BLaER1 treated with 17β-estradiol and CSF1 and Interleukin-3, amounts not matched to agents 10 nM and 100 nM (cell line): Measurements from ENCODE around the gene HMG20B.

Experiments used
- H3K27ac ChIP-seq, 11 experiments: shearing (Covaris generic); formaldehyde crosslinking; 2 replicates each; pipeline ENCODE4 v1.8.1; 2022
- H3K27me3 ChIP-seq, 11 experiments: shearing (Covaris generic); formaldehyde crosslinking; 2 replicates each; pipeline ENCODE4 v1.8.1; 2022
- H3K36me3 ChIP-seq, 11 experiments: shearing (Covaris generic); formaldehyde crosslinking; 2 replicates each; pipeline ENCODE4 v1.8.1; 2022
- H3K4me1 ChIP-seq, 10 experiments: shearing (Covaris generic); formaldehyde crosslinking; 2 replicates each; pipeline ENCODE4 v1.8.1; 2022
- H3K4me2 ChIP-seq, 11 experiments: shearing (Covaris generic); formaldehyde crosslinking; 2 replicates each; pipeline ENCODE4 v1.8.1; 2022
- H3K4me3 ChIP-seq, 10 experiments: shearing (Covaris generic); formaldehyde crosslinking; 2 replicates each; pipeline ENCODE4 v1.8.1; 2022
- H3K9ac ChIP-seq, 11 experiments: shearing (Covaris generic); formaldehyde crosslinking; 2 replicates each; pipeline ENCODE4 v1.8.1; 2022
- H3K9me3 ChIP-seq, 11 experiments: shearing (Covaris generic); formaldehyde crosslinking; replicated peaks in 1 of 11; 2 replicates each; pipeline ENCODE4 v1.8.1; 2022
- H4K20me1 ChIP-seq, 11 experiments: shearing (Covaris generic); formaldehyde crosslinking; 2 replicates each; pipeline ENCODE4 v1.8.1; 2022
- Cebpa-rat ChIP-seq, 11 experiments: shearing (Covaris generic); IDR thresholded peaks; 2 replicates each; pipeline ENCODE4 v1.8.1; 2022

Gene HMG20B

DNA sequence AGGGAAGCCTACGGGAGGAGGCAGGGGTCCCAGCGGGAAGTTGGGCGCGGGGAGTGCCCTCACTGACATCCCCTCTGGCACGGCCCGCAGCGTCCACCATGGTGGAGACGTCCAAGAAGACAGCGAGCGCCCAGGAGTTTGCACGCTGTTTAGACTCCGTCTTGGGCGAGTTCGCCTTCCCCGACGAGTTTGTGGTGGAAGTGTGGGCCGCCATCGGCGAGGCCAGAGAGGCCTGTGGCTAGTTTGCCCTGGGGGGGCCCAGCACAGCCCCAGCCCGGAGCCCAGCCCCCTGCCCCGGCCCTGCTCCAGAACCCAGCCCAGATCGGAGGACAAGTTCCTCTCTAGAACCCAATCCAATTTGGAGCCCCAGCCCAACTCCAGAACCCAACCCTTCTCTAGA is 17.2 kb downstream of the HMG20B start:
- H4K20me1 ChIP-seq: peaks cover 0 to 4% (median 0%) of the 10 kb centered on the region in 11 experiments; a peak in 1 of 22 replicates
- H3K4me2 ChIP-seq: no peak overlapping the region
- no peak overlapping the region for H3K9ac ChIP-seq
- H3K36me3 ChIP-seq: no peaks in the 10 kb centered on the region
- no peak overlapping the region for H3K27ac ChIP-seq
- peaks cover 0 to 14% (median 11%) of the 10 kb centered on the region in 10 experiments; a peak in 14 of 20 replicates for H3K4me1 ChIP-seq
- no peak for TF ChIP-seq Cebpa-rat (IDR thresholded peaks at IDR 0.05)
- peaks cover 23 to 48% (median 43%) of the 10 kb centered on the region in 11 experiments for H3K27me3 ChIP-seq
- H3K4me3 ChIP-seq: no peak overlapping the region
- H3K9me3 ChIP-seq: peaks cover 12 to 28% (median 25%) of the 10 kb centered on the region in 11 experiments

- H3K36me3 ChIP-seq: no peaks in the 10 kb centered on the region; a peak in 1 of 22 replicates
- H3K4me1 ChIP-seq: peaks cover 0 to 2% (median under 1%) of the 10 kb centered on the region in 10 experiments; a peak in 4 of 20 replicates
- H4K20me1 ChIP-seq: no peaks in the 10 kb centered on the region; a peak in 1 of 22 replicates
- peaks cover 11 to 39% (median 31%) of the 10 kb centered on the region in 11 experiments for H3K27me3 ChIP-seq
- no peak for TF ChIP-seq Cebpa-rat (IDR thresholded peaks at IDR 0.05)
- H3K27ac ChIP-seq: no peak overlapping the region
- H3K9me3 ChIP-seq: peaks cover 12 to 28% (median 25%) of the 10 kb centered on the region in 11 experiments
- no peak overlapping the region for H3K4me3 ChIP-seq
- H3K4me2 ChIP-seq: no peak overlapping the region
- no peak overlapping the region for H3K9ac ChIP-seq
Observed at GRCh38 chr19:3590991-3591659, 18.4 kb downstream of the HMG20B start.

GRCh38 chr19:3591876-3592613 is 19.3 kb downstream of the HMG20B start:
- no peaks in the 10 kb centered on the region for H3K4me1 ChIP-seq
- no peak overlapping the region for H3K4me3 ChIP-seq
- H3K27ac ChIP-seq: no peak overlapping the region
- H3K9ac ChIP-seq: no peak overlapping the region
- TF ChIP-seq Cebpa-rat (IDR thresholded peaks at IDR 0.05): no peak
- peaks cover 12 to 28% (median 25%) of the 10 kb centered on the region in 11 experiments for H3K9me3 ChIP-seq
- H3K4me2 ChIP-seq: no peak overlapping the region
- H4K20me1 ChIP-seq: no peaks in the 10 kb centered on the region
- H3K27me3 ChIP-seq: peaks cover 2 to 30% (median 22%) of the 10 kb centered on the region in 11 experiments; a peak in 20 of 22 replicates
- no peaks in the 10 kb centered on the region; a peak in 1 of 22 replicates for H3K36me3 ChIP-seq

DNA sequence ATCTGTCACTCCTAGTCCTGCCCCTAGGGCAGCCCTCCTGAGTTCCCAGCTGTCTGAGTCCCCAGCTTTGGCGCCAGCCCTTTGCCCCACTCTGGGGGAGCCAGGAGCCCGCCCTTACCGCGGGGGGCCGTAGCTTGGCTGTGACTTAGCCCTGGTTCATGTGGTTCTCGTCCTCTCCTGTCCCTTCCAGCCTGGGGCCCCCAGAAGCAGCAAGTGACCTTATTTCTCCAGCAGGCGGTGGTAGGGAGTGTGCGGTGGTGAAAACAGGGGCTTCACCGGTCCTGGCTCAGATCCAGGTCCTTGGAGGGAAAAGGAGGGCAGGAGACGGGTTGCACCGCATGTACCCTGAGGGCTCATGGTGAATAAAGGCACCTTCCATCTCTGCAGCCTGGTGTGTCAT is 20.4 kb downstream of the HMG20B start:
- H3K4me3 ChIP-seq: no peak overlapping the region
- no peak overlapping the region for H3K9ac ChIP-seq
- no peak overlapping the region for H3K4me2 ChIP-seq
- peaks cover 12 to 28% (median 25%) of the 10 kb centered on the region in 11 experiments for H3K9me3 ChIP-seq
- H3K27me3 ChIP-seq: peaks cover 0 to 23% (median 18%) of the 10 kb centered on the region in 11 experiments; a peak in 13 of 22 replicates
- H3K4me1 ChIP-seq: no peaks in the 10 kb centered on the region
- H3K36me3 ChIP-seq: no peaks in the 10 kb centered on the region; a peak in 1 of 22 replicates
- H4K20me1 ChIP-seq: no peaks in the 10 kb centered on the region
- TF ChIP-seq Cebpa-rat (IDR thresholded peaks at IDR 0.05): no peak
- H3K27ac ChIP-seq: no peak overlapping the region

GRCh38 chr19:3595521-3596061 is 22.8 kb downstream of the HMG20B start:
- H3K36me3 ChIP-seq: peaks cover 0 to 10% (median 0%) of the 10 kb centered on the region in 11 experiments; a peak in 1 of 22 replicates
- H3K27me3 ChIP-seq: peaks cover 0 to 23% (median 18%) of the 10 kb centered on the region in 11 experiments; a peak in 13 of 22 replicates
- peaks cover 0 to 11% (median 2%) of the 10 kb centered on the region in 10 experiments; a peak in 7 of 20 replicates for H3K4me1 ChIP-seq
- H3K4me2 ChIP-seq: no peak overlapping the region
- no peak overlapping the region for H3K9ac ChIP-seq
- no peak overlapping the region for H3K27ac ChIP-seq
- H4K20me1 ChIP-seq: no peaks in the 10 kb centered on the region
- TF ChIP-seq Cebpa-rat (IDR thresholded peaks at IDR 0.05): no peak
- peaks cover 12 to 28% (median 19%) of the 10 kb centered on the region in 11 experiments for H3K9me3 ChIP-seq
- H3K4me3 ChIP-seq: no peak overlapping the region

DNA sequence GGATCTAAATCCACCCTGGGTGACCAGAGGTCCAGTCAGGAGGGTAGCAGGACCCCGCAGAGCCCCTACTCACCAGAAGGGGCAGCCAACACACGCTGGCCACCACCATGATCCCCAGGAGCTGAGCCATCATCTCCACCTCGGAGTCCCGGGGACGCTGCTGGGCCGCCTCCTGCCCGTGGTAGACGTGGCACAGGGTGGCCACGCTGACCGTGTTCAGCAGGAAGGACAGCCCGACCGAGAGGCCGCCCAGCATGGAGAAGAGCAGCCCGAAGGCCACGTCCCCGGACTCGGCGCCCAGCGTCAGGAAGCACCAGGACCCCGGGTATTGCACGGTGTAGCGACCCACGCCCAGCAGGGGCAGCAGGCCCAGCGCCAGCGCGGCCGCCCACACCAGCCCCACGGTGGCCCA is 27.0 kb downstream of the HMG20B start:
- peaks cover 0 to 10% (median 0%) of the 10 kb centered on the region in 11 experiments; a peak in 1 of 22 replicates for H3K36me3 ChIP-seq
- peaks cover 0 to 4% (median under 1%) of the 10 kb centered on the region in 11 experiments; a peak in 9 of 22 replicates for H3K27me3 ChIP-seq
- H3K27ac ChIP-seq: no peak overlapping the region
- peaks cover 4 to 35% (median 19%) of the 10 kb centered on the region in 10 experiments for H3K4me1 ChIP-seq
- no peaks in the 10 kb centered on the region for H4K20me1 ChIP-seq
- no peak overlapping the region for H3K4me3 ChIP-seq
- no peak for TF ChIP-seq Cebpa-rat (IDR thresholded peaks at IDR 0.05)
- peaks cover 0 to 17% (median 0%) of the 10 kb centered on the region in 11 experiments; a peak in 4 of 22 replicates for H3K9me3 ChIP-seq
- peak overlapping the region in 2 of 11 experiments; percentile 18 to 41; a peak in 2 of 22 replicates for H3K4me2 ChIP-seq
- no peak overlapping the region for H3K9ac ChIP-seq

DNA sequence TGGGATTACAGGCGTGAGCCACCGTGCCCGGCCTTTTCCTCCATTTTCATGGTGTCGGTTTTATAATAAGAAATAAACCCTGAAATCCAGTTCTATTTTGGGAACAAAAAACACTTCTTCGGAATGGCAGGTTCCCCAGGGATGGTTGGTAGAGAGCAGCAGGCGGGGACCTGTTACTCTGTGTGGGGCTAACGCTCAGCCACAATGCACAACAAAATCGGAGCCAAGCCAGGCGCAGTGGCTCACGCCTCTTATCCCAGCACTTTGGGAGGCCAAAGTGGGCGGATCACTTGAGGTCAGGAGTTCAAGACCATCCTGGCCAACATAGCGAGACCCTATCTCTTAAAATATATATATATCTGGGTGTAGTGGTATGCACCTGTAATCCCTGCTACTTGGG is 28.3 kb downstream of the HMG20B start:
- Histone ChIP-seq H4K20me1 (peaks cover 0 to 1% (median 0%) of the 10 kb centered on the region in 11 experiments; a peak in 3 of 22 replicates), H3K4me3 (no peak overlapping the region), H3K27me3 (peaks cover 5 to 11% (median 9%) of the 10 kb centered on the region in 11 experiments), H3K4me1 (peaks cover 16 to 47% (median 32%) of the 10 kb centered on the region in 10 experiments), H3K27ac (no peak overlapping the region), H3K9me3 (peaks cover 0 to 17% (median 0%) of the 10 kb centered on the region in 11 experiments; a peak in 4 of 22 replicates), H3K9ac (no peak overlapping the region), H3K4me2 (peak overlapping the region in 2 of 11 experiments; percentile 18 to 22; a peak in 3 of 22 replicates), H3K36me3 (peaks cover 0 to 10% (median 0%) of the 10 kb centered on the region in 11 experiments; a peak in 1 of 22 replicates)
- no peak for TF ChIP-seq Cebpa-rat (IDR thresholded peaks at IDR 0.05)

DNA sequence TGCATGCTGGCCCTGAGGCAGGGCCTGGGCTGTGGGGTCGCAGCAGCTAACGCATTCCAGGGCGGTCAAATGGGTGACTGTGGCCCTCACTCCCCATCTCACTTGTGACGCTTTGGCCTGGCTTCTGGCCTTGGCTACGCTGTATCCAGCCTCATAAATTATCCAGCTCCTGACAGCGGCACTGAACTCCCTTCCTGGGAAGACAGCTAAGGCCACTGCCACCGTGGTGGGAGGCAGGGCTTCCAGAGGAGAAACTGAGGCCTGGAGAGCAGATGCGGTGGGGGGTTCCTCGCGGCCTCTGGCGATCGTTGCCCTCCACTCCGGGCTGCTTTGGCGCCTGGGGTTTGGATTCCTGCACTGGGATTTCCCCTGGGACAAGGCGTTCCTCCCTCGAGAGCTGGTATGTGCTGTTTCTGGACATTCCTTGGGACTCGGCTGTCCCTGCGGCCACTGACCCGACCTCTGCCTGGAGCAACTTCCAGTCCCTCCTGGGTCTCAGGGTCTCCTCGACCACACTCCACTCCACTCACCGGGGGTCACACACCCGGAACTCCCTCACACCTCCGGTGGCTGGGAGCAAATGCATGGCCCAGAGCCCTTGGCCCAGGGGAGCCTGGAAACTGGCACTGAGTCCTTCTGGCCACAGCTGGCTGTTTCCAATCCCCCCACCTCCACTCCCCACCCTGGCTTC is 30.5 kb downstream of the HMG20B start:
- peaks cover 13 to 28% (median 25%) of the 10 kb centered on the region in 11 experiments for H3K27me3 ChIP-seq
- peaks cover 0 to 17% (median 0%) of the 10 kb centered on the region in 11 experiments; a peak in 4 of 22 replicates for H3K9me3 ChIP-seq
- peaks cover 35 to 70% (median 54%) of the 10 kb centered on the region in 10 experiments for H3K4me1 ChIP-seq
- no peak for TF ChIP-seq Cebpa-rat (IDR thresholded peaks at IDR 0.05)
- H3K4me2 ChIP-seq: peak overlapping the region in 9 of 11 experiments; percentile 9 to 98 (median 42); a peak in 11 of 22 replicates
- no peak overlapping the region for H3K27ac ChIP-seq
- peaks cover 0 to 10% (median 0%) of the 10 kb centered on the region in 11 experiments; a peak in 1 of 22 replicates for H3K36me3 ChIP-seq
- peaks cover 0 to 10% (median 0%) of the 10 kb centered on the region in 11 experiments; a peak in 3 of 22 replicates for H4K20me1 ChIP-seq
- H3K9ac ChIP-seq: no peak overlapping the region
- no peak overlapping the region for H3K4me3 ChIP-seq
